Measurements from ENCODE around the gene JPH2.

Gene JPH2

GRCh38 chr20:44187772-44188709, 1.1 kb upstream of the JPH2 start:
- TF ChIP-seq POLR2A (IDR thresholded peaks at IDR 0.05; ENCODE audit: low read depth, low read length), result peak; percentile 40; the same call in 1 of the 2 replicates
- DNase-seq (ENCODE audit: insufficient read length, low spot score) (no peak), FAIRE-seq (no peak)

GRCh38 chr20:44186674-44187053, 324 bp downstream of the JPH2 start:
- DNase-seq (ENCODE audit: insufficient read length, low spot score) (no peak), FAIRE-seq (no peak)
- no peak; the same call in 1 of the 2 replicates for TF ChIP-seq POLR2A (IDR thresholded peaks at IDR 0.05; ENCODE audit: low read depth, low read length)

DNA sequence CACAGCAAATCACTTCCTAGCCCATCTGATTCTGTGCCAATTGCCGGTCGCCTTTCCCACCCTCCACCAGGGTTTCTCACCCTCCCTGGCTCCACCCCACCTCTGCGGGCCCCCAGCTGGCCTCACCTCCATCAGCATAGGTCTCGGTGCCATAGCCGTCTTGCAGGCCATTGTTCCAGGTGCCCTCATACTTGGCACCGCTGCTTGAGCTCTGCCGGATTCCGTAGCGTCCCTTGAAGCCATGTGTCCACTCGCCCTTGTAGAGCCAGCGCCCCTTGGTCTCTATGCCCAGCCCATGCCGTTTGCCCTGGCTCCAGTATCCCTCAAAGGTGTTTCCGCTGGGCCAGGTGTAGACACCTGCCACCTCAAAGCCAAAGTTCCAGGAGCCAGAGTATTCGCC, 787 bp downstream of the JPH2 start:
- TF ChIP-seq POLR2A (IDR thresholded peaks at IDR 0.05; ENCODE audit: low read depth, low read length), result no peak
- FAIRE-seq (no peak), DNase-seq (ENCODE audit: insufficient read length, low spot score) (no peak)

- FAIRE-seq, result no peak
- TF ChIP-seq POLR2A (IDR thresholded peaks at IDR 0.05; ENCODE audit: low read depth, low read length), result no peak
- DNase-seq (ENCODE audit: insufficient read length, low spot score), result no peak
Measured at GRCh38 chr20:44185574-44185973, 1.4 kb downstream of the JPH2 start.

- no peak for TF ChIP-seq POLR2A (IDR thresholded peaks at IDR 0.05; ENCODE audit: low read depth, low read length)
- FAIRE-seq (no peak), DNase-seq (ENCODE audit: insufficient read length, low spot score) (no peak)
Measured at GRCh38 chr20:44183282-44183681, 3.7 kb downstream of the JPH2 start.

GRCh38 chr20:44182863-44183262, 4.1 kb downstream of the JPH2 start:
- no peak for TF ChIP-seq POLR2A (IDR thresholded peaks at IDR 0.05; ENCODE audit: low read depth, low read length)
- no peak for FAIRE-seq

DNA sequence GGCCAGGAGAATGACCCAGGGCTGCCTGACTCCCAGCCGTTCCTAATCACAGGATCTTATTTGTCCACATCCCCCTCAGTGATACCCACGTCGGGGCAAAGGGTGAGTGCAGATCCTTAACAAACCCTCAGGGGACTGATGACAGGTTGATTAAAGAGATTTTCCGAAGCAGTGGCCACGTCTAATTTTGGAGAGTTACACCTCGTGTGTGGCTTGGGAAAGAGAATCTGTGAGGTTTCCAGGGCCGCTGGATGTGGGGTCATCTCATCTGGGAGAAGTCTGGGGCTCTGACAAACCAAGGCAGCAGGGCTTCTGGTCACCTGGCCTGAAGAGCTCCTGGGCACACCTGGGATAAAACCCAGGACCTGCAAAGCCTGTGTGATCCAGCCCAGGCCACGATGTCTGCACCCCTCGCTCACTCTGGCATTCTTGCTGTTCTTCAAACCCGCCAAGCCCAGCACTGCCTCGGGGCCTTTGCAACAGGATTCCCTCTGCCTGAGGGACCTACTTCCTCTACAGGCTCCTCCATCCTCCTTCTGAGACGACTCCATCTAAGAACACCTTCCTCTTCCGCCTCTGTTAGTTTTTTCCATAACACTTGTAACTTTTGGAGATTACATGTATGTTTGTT, 4.7 kb downstream of the JPH2 start:
- TF ChIP-seq POLR2A (IDR thresholded peaks at IDR 0.05; ENCODE audit: low read depth, low read length), result no peak
- FAIRE-seq, result no peak
- DNase-seq (ENCODE audit: insufficient read length, low spot score), result no peak

More at GRCh38 chr20:44182863-44183262, 4.1 kb downstream of the JPH2 start:
- no peak for DNase-seq (ENCODE audit: insufficient read length, low spot score)

DNA sequence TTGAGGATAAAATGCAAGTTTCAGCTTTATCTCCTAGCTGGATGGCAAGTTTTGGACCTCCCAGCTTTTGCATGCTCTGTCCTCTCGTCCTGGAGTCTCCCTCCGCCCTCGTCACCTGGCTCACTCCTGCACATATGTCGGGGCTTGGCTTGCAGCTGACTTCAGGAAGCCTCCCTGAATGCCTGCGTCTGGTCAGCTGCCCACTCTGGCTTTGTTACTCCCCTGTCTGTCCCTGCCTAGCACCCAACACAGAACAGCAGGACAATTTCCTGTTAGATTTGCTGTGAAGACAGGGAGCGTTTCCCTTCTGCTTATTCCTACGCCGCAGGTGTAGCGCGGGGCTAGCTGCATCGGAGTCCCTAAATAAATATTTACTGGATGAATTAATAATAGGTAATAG, 5.4 kb downstream of the JPH2 start:
- FAIRE-seq, result no peak
- TF ChIP-seq POLR2A (IDR thresholded peaks at IDR 0.05; ENCODE audit: low read depth, low read length), result no peak
- no peak for DNase-seq (ENCODE audit: insufficient read length, low spot score)

DNA sequence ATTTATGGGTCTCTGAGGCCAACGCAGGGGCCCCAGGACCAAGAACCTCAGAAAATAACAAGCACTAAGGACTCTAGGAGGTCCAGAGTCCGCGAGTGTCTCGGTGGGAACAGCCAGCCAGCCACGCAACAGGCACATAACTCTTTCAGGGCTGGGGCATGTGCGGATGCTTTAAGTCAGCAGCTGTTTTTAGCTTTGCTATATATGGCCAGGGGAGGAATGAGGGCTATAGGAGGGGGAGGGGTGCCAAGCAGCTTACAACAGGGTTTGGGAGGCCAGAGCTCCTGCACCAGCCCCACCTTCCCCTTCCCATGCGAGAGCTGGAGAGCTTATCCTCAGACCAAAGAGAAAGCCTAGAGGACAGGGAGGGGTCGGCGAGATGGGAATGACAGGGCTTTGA, 6.2 kb downstream of the JPH2 start:
- TF ChIP-seq POLR2A (IDR thresholded peaks at IDR 0.05; ENCODE audit: low read depth, low read length), result no peak
- DNase-seq (ENCODE audit: insufficient read length, low spot score), result no peak
- FAIRE-seq, result no peak

DNA sequence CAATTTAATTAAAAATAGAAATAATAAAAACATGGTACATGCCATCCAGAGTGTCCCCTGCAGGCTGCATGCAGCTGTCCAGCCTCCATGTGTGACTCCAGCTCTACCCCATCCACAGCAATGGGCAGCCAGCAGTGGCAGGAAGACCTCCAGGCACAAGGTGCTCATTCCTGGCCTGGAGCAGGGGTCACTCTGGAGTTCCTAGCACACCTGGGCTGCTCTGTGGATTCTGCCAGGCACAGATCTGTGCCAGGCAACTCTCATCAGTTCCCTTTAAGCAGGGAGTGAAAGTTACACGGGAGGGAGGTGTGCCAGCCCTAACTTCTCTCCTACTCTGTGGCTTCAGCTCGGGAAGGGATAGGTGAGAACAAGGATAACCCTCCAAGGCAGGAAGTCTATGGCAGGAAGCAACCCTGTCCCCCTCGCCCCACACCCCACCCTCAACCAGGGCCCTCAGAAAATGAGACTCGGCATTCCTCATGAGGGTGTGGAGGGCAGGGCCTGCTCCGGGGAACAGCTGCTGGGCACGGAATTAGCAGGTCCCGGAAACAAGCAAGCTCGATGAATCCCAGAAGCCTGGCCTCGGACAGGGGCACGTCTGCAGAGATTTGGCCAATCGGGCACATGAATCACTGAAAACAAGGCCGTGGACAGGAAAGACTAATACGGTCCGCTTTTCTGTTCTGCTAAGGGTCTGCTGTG, 10.0 kb downstream of the JPH2 start:
- no peak for TF ChIP-seq POLR2A (IDR thresholded peaks at IDR 0.05; ENCODE audit: low read depth, low read length)
- DNase-seq (ENCODE audit: insufficient read length, low spot score), result no peak
- no peak for FAIRE-seq

DNA sequence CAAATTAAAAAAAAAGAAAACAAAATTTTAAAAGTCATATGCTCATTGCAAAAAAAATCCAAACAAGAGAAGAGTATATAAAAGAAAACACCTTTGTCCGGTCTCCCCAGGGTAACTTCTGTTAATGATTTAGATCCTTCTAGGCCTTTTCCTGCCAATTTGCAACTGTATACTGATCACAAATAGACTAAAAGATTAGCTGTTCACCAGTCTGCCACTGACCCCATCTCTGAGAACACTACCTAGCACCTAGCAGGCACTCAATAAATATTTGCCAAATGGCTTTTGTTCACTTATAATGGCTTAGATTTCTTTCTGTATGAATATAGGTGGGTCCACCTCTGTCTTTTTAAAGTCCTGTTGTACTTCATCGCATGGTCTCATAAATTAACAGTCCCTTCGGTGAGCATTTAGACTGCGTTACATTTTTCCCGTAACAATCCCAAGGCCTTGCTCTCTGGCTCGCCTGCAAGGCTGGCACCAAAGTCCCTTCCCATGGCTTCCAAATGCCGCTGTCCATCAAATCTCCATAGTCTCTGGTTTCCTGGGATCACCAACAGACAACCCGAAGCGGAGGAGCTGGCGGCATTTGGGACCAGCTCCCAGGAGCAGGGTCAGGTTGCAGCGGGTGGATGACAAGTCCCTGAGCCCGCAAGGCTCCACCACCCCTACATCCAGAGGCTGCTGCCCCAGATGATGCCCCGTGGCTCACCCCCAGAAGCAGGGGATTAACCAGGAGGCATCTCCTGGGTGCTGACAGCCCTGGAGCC, 11.8 kb downstream of the JPH2 start:
- DNase-seq (ENCODE audit: insufficient read length, low spot score), result no peak
- FAIRE-seq, result no peak
- TF ChIP-seq POLR2A (IDR thresholded peaks at IDR 0.05; ENCODE audit: low read depth, low read length), result no peak

- FAIRE-seq (no peak), DNase-seq (ENCODE audit: insufficient read length, low spot score) (no peak)
- no peak for TF ChIP-seq POLR2A (IDR thresholded peaks at IDR 0.05; ENCODE audit: low read depth, low read length)
Measured at GRCh38 chr20:44173846-44174245, 13.1 kb downstream of the JPH2 start.

DNA sequence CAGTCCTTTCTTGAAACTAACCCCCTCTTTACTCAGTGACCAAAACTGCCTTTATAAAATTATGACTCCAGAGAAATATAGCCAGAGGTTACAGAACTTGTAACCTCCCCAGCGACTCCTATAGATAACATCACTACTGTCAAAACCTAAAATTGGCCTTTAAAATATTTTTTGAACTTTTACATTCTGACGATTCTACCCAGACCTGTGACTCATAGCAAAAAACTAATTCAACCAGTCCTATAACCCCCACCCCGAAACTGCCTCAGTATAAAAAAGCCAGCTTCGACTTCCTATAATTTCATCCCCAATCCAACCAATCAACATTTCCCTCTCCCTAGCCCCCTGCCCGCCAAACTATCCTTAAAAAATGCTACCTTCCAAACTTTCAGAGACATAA, 13.9 kb downstream of the JPH2 start:
- FAIRE-seq (no peak), DNase-seq (ENCODE audit: insufficient read length, low spot score) (no peak)
- TF ChIP-seq POLR2A (IDR thresholded peaks at IDR 0.05; ENCODE audit: low read depth, low read length), result no peak

DNA sequence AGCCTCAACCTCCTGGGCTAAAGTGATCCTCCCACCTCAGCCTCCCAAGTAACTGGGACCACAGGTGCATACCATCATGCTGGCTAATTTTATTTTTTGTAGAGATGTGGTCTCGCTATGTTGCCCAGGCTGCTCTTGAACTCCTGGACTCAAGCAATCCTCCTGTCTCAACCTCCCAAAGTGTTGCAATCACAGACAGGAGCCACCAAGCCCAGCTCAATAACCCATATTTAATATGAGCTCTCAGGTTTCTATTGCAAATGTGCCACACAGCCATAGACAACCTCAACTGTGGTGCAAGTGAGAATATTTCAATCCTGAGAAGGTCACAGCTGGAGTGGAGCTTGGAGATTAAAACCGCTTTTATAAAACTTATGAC, 14.4 kb downstream of the JPH2 start:
- DNase-seq (ENCODE audit: insufficient read length, low spot score), result no peak
- TF ChIP-seq POLR2A (IDR thresholded peaks at IDR 0.05; ENCODE audit: low read depth, low read length), result no peak
- FAIRE-seq, result no peak

All from H54 (cell line).